Erythroblast (primary cell): Measurements from ENCODE around the gene SCTR.

ENCODE experiments used
- DNase-seq, 2 experiments: peaks; one replicate each; lab custom pipeline; 2025; lab: John Stamatoyannopoulos, UW
- GATA1 ChIP-seq: IDR thresholded peaks from 2 replicates; pipeline ENCODE4 v1.6.1; 2011; ENCODE audit warnings: low read depth, mild to moderate bottlenecking, control low read depth, low read length, moderate library complexity
- POLR2A ChIP-seq: IDR thresholded peaks from 2 replicates; pipeline ENCODE4 v1.6.1; 2011; ENCODE audit warnings: mild to moderate bottlenecking, low read length

SCTR gene

DNA sequence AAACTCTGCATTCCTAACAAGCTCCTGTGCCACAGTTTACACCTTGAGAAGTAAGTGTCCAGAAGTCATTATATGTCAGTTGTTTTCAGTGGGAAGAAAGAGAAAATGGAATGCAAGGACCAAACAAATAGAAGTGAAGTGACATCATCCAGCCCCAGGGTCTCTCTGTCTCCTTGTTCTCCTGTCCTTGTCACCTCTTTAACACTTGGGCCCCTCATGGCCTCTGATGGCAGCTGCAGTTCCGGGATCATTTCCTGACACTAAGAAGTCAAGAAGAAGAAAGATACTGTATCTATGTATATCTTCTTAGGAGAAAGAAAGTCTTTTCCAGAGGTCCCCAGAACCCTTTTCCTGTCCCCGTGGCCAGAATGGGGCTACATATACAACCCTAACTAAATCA is 17.2 kb upstream of the SCTR start:
- no peak for DNase-seq
- no peak for TF ChIP-seq POLR2A
- no peak for TF ChIP-seq GATA1

DNA sequence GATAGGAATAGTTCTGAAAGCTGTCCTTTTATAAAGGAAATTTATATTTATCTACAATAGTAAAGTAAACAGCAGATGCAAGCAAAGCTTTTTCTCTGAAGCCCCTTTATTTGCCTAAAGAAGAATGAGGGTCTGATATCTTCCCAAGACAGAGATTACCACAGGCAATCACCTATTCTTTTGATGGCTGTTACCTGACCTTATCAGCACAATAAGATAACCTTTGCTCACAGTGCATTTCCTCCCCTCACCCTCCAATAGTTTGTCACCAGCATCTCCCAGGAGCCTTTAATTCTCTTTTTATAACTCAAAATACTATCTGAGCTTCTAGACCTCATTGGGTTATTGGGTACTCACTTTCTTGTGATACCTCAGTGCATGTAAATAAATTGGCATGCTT is 13.5 kb upstream of the SCTR start:
- TF ChIP-seq GATA1, result no peak
- DNase-seq, result no peak

DNA sequence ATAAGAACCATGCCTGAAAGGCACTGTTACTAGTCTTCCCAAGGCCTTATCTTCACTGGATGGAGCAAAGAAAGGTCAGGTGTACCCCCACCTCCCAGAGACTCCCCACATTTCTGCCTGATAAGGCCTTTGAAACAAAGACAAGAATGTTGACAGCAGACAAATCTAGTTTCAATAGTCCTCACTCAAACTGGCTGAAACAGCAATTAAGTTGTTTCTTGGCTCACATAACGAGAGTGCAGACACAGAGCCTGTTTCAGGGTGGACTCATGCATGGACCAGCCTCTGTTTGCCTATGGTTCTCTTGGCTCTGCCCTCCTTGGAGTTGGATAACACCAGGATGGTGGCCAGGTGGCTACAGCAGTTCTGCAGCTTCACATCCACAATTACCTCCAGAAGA is 12.4 kb upstream of the SCTR start:
- no peak for TF ChIP-seq GATA1
- no peak for TF ChIP-seq POLR2A
- no peak for DNase-seq

DNA sequence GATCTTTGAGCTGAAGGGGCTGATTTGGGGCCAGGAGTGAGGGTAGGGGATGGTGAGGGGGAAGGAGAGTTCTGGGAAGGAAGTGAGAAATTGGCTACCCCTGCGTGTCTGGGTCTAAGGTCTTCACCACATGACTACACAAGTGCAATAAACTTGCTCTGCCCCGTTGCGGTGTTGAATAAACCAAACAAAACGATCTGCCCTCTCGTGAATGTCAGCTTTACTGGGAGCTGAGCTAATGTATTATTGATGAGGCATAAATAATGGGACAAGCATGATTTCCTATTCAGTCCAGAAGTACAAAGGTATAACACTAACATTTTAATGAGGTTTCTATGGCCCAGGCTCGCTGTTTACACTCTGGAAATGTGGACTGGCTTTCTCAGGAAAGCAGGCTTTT is 11.9 kb upstream of the SCTR start:
- DNase-seq, result no peak
- TF ChIP-seq GATA1, result no peak
- TF ChIP-seq POLR2A, result no peak

DNA sequence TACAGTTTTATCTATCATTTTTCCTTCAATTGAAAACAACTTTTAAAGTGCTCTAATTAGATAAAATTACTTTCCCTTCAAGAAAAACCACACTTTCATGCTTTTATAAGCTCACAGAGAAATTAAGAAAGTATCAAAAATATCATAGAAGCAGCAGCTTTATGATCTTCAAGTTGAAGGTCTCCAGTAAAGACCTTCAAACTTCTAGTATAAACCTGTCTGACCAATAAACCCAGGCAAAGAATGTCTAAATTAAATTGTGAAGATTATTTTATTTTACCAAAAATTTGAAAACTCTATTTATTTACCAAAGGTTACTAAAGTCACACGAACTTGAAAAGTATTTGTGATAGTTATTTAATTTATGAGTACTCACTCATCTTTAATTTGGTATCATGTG is 9.3 kb upstream of the SCTR start:
- DNase-seq, result no peak
- TF ChIP-seq POLR2A (no peak), GATA1 (no peak)

DNA sequence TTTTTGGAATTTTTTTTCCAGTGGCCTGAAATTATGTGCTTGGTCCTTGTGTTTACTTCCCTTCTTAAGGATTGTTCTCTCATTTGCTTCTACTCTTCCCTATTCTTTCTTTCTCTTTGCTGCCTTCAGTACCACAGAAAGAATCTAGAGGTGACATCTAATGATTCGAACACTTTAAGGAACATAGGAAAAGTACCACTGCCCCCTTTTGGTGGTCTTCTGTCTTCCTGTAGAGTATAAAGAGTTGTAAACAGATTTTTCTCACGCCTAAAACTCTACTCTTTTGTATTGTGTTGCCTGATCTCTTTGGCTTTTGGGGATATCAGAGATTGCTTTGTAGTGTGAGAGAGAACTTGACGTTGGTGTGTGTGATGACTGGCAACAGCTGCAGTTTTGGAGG is 7.0 kb upstream of the SCTR start:
- no peak for DNase-seq

DNA sequence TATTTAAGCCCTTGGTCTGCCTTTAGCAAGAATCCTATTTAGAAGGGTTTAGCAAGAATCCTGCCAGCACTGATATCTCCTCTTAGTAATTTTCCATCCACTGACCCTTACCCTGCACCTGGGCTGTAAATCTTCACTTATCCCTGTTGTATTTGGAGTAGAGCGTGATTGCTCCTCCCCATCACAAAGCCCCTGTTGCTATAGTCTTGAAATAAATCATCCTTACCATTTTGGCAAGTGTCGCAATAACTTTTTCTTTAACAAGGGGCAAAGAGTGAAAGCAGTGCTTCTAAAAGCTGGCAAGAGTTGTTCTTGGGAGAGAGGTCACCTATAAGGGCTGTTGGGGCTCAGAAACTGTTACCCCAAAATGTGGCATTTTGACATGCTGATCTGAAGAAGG is 3.7 kb upstream of the SCTR start:
- no peak for TF ChIP-seq GATA1
- TF ChIP-seq POLR2A, result no peak
- DNase-seq, result no peak

More for the DNA sequence above, 7.0 kb upstream of the SCTR start:
- TF ChIP-seq POLR2A, result no peak
- no peak for TF ChIP-seq GATA1

DNA sequence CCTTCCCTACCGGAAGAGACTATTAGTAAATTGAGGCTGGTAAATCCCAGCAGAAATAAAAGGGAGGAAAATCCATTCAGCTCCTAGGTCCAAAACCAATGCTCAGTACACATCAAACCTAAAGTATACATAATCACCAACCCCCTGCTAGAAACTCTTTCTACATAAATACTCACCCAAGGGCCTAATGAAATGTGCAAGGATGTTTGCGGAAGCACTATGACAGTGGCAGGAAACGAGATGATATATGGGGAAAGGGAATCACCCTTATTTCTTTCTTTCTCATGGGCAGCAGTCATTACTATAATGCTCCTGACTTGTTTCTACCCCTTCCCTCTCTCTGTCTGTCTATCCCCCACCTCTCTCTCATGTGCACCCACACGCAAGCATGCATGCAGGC is 1.3 kb upstream of the SCTR start:
- TF ChIP-seq GATA1 (no peak), POLR2A (no peak)
- no peak for DNase-seq

DNA sequence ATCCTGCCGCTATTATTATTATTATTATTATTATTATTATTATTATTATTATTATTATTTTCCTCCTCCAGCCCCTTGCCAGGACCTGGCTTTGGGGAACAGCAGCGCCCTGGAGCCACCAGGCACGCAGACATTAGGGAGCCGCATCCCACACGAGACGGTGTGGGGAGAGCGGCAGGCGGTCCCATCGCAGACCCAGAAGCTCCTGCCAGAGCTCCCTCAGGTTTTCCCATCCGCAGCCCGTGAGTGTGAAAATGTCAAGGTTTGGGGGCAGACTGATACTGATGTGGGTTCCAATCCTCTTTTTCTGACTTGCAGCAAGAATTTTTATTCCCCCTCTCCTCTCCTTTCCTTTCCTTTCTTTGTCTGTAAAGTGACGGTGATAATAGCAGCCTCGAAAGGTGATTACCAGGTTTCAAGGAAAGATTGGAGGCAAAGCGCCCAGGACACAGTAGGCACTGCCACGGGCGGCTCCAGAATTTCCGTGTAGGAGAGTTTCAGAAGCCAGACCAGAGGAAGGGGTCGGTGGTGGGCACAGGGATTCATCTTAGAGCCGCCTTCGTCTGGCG is 816 bp downstream of the SCTR start:
- TF ChIP-seq GATA1 (no peak), POLR2A (no peak)
- DNase-seq, result no peak

DNA sequence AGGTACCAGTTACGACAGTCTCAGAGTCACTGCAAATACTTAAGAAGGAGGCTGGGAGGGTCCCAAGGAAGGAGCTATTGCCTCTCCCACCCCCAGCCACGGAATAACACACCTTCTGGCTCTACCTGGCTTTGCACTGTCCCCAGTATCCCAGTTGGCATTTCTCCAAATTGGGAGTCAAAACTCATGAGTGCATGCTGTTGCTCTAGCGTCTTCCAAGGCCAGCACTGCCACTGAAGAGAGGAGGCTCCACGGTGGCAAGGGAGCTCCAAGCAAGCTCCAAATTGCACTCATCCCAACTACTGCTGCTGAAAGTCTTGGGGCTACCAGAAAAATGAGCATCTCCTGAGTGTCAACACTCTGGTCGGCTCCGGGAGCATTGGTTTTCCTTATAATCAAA is 1.6 kb downstream of the SCTR start:
- DNase-seq, result no peak
- TF ChIP-seq GATA1, result no peak
- no peak for TF ChIP-seq POLR2A

DNA sequence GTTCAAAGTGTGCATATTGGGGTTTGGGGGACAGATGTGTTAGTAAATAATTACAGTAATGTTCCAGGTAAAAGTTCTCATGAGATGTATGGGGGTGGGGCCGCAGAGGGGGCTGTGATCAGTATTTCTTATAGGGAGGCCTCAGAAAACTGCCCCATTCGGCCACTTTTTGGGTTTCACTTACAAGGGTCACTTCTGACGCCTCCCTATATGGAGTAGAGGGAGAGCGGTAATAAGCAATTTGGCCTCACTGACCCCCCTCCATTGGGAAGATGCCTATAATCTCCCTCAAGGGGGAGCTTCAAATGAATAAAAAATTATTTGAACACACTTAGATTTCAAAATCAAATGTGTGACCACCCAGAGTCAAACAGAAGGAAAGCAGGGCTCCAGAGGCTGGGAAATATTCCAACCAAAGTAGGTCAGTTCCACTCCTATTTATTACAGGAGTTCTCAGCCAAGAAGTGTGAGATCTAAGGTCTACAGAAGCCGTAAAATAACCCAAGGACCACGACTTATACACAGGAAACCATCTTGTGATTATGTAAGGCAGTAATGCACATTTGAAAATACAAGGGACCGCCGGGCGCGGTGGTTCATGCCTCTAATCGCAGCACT is 2.7 kb downstream of the SCTR start:
- DNase-seq, result no peak
- no peak for TF ChIP-seq GATA1
- TF ChIP-seq POLR2A, result no peak

DNA sequence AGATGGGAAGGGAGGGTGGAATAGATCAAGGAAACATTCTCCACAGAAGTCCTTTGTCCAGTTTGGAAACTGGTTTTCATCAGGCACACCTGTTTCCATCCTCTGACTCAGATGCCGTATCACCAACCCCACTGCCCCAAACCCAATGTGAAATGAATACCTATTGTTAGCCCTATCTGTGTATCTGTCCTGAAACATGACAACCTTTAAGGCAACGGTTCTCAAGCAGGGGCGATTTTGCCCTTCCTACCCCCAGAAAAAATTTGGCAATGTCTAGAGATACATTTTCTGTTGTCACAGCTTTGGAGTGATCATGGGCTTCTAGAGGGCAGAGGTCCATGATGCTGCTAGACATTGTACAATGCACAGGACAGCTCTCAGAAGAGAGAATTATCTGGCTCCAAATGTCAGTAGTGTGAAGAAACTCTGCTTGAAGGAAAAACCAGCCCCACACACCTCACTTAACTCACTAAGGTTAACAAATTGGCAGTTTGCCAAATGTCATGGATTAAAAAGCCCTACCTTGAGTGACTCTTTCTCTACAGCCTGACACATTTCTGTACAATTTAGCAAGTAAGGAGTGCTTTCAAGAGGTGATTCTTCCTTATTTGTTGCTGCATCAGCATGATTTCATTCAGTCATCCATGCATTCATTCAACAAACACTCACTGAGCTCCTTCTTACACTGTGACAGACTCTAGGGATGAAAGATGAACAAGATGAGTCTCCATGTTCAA is 3.4 kb downstream of the SCTR start:
- no peak for DNase-seq
- TF ChIP-seq GATA1 (no peak), POLR2A (no peak)

DNA sequence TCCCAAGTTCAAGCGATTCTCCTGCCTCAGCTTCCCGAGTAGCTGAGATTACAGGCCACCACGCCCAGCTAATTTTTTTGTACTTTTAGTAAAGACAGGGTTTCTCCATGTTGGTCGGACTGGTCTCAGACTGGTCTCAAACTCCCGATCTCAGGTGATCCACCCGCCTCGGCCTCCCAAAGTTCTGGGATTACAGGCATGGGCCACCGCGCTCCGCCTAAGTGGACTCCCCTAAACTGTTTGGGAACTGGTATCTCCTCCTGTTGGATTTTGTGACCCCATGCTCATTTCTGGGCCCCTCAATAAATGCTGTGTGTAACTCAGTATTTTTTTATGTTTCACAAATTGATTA is 5.2 kb downstream of the SCTR start:
- no peak for DNase-seq
- TF ChIP-seq GATA1 (no peak), POLR2A (no peak)

DNA sequence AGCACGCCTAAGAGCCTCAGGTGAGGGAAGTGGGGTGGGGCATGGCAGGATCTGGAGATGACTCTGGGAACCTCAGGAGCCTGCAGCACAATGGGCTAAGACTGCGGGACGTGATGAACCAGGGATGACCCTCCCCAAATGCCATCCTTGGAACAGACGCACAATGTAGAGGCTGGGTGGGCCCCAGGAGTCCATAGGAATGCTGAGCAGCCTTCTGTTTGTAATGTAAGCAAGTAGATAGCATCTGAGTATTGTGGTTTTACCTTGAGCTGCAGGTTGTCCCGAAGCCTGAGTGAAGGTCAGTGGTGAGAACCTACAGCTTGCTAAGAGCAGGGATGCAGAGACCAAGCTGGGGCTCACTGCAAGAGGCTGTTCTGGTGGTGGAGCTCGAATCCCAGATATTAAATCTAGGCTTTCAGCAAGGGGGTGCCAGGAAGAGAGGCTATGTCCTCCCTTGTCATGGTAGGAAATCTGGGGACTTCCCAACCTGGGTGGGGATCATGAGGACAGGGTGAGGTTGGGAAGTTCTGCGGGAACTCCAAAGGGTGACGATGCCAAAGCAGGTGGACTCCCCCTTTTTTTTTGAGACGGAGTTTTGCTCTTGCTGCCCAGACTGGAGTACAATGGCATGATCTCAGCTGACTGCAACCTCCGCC is 5.8 kb downstream of the SCTR start:
- no peak for TF ChIP-seq POLR2A
- TF ChIP-seq GATA1, result no peak
- no peak for DNase-seq

DNA sequence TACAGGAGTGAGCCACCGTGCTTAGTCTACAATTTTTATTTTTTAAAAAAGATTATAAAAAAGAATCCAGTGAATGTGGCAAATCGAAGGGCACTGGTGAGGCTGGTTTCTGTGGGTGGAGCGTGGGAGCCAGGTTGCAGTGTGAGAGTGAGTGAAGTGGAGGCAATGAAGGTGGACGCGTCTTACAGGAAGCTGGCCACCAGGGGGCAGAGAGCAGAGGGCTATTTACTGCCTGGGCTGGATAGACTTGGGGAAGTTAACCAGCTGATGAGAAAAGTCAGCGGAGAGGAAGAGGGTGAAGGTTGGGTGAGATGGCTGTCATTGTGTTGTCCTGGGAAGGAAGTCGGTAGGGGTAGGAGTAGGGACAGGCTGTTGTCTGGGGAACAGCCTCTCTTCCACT is 6.8 kb downstream of the SCTR start:
- DNase-seq, result peak; percentile 44 to 64

DNA sequence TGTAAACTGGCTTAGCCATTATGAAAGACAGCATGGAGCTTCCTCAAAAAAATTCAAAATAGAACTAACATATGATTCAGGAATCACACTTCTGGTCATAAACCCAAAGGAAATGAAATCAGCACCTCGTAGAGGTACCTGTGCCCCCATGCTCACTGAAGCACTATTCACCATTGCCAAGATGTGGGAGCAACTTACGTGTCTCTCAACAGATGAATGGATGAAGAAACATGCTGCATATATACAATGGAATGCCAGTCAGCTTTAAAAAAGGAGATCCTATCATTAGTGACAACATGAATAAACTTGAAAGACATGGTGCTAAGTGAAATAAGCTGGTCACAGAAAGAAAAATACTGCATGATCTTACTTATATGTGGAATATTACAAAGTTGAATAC is 8.2 kb downstream of the SCTR start:
- TF ChIP-seq GATA1 (no peak), POLR2A (no peak)
- no peak for DNase-seq

More for the DNA sequence above, 6.8 kb downstream of the SCTR start:
- no peak for TF ChIP-seq POLR2A
